ENCODE data around the gene WDR74.

- TF ChIP-seq CTCF (IDR thresholded peaks at IDR 0.05) (peak; percentile 14 to 41 (median 28)), POLR2A (IDR thresholded peaks at IDR 0.05) (peak; percentile 78)
Measured at GRCh38 chr11:62791501-62792201, 47.7 kb downstream of the WDR74 start, which contains the start of gene TMEM223.
